ENCODE results near the gene STON2. TPM values are rescaled to one million over a fixed set of nuclear protein-coding genes. Genes with fewer than 3 reads are reported as not detected.

STON2 gene
- total and polyA plus RNA-seq, 2 of the 13 experiments (the other 11 are each of a cell fraction or from before 2014, with no cell fraction given) = 2.1 to 11.0 TPM

DNA sequence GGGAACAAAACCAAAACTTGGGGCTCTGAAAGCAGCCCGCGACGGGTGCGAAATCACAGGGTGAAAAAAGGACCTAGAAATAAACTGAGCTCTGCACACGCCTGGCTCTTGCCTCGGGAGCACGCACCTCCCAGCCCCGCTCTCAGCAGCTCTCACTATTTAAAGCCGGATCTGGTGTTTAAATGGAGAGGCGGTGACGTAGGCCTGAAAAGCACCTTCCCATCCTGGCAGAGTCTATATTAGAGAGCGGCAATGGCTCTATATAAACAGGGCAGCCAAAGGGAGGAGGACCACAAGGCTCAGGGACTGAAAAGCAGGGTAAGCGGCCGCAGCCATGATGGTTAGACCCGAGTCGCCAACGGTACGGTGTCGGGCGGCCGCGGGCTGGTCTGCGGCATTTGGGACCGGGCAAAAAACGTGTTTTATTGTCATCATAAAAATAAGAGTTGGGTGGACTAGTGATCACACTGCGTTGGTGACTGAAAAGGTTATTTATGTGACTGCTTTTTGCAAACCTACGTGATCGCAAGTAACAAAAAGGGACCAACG is 180.8 kb downstream of the STON2 start (continued):
- TF ChIP-seq, protein P1, sequence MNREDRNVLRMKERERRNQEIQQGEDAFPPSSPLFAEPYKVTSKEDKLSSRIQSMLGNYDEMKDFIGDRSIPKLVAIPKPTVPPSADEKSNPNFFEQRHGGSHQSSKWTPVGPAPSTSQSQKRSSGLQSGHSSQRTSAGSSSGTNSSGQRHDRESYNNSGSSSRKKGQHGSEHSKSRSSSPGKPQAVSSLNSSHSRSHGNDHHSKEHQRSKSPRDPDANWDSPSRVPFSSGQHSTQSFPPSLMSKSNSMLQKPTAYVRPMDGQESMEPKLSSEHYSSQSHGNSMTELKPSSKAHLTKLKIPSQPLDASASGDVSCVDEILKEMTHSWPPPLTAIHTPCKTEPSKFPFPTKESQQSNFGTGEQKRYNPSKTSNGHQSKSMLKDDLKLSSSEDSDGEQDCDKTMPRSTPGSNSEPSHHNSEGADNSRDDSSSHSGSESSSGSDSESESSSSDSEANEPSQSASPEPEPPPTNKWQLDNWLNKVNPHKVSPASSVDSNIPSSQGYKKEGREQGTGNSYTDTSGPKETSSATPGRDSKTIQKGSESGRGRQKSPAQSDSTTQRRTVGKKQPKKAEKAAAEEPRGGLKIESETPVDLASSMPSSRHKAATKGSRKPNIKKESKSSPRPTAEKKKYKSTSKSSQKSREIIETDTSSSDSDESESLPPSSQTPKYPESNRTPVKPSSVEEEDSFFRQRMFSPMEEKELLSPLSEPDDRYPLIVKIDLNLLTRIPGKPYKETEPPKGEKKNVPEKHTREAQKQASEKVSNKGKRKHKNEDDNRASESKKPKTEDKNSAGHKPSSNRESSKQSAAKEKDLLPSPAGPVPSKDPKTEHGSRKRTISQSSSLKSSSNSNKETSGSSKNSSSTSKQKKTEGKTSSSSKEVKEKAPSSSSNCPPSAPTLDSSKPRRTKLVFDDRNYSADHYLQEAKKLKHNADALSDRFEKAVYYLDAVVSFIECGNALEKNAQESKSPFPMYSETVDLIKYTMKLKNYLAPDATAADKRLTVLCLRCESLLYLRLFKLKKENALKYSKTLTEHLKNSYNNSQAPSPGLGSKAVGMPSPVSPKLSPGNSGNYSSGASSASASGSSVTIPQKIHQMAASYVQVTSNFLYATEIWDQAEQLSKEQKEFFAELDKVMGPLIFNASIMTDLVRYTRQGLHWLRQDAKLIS (CRISPR knock-in tag; IDR thresholded peaks at IDR 0.05) = peak; percentile 96
- TF ChIP-seq TAF15 (IDR thresholded peaks at IDR 0.05; ENCODE audit: low read depth, low read length, poor library complexity, severe bottlenecking) = no peak
- peak; percentile 58; the same call in 1 of the 2 replicates for TF ChIP-seq GFI1 (CRISPR knock-in tag; IDR thresholded peaks at IDR 0.05; ENCODE audit: borderline replicate concordance)
- TF ChIP-seq SATB2 (CRISPR knock-in tag; IDR thresholded peaks at IDR 0.05) = no peak
- no peak for TF ChIP-seq ZNF30 (CRISPR knock-in tag; IDR thresholded peaks at IDR 0.05)
- peak; percentile 56; the same call in 1 of the 2 replicates for TF ChIP-seq ZNF235 (CRISPR knock-in tag; IDR thresholded peaks at IDR 0.05; ENCODE audit: borderline replicate concordance)
- TF ChIP-seq REPIN1 (CRISPR knock-in tag; IDR thresholded peaks at IDR 0.05; ENCODE audit: borderline replicate concordance, low read depth) = peak; percentile 71
- TF ChIP-seq FOSL2 (CRISPR knock-in tag; IDR thresholded peaks at IDR 0.05) = peak; percentile 59
- TF ChIP-seq MZF1 (CRISPR knock-in tag; IDR thresholded peaks at IDR 0.05; ENCODE audit: borderline replicate concordance) = no peak
- no peak for TF ChIP-seq ETV6 (CRISPR knock-in tag; conservative IDR thresholded peaks at IDR 0.05)
- no peak; the same call in 1 of the 2 replicates for TF ChIP-seq BRCA1 (CRISPR knock-in tag; IDR thresholded peaks at IDR 0.05)
- peak; percentile 68; the same call in 1 of the 2 replicates for TF ChIP-seq MYC (CRISPR knock-in tag; IDR thresholded peaks at IDR 0.05; ENCODE audit: borderline replicate concordance)
- TF ChIP-seq MXD4 (CRISPR knock-in tag; IDR thresholded peaks at IDR 0.05) = peak; percentile 63
- TF ChIP-seq, protein P2, sequence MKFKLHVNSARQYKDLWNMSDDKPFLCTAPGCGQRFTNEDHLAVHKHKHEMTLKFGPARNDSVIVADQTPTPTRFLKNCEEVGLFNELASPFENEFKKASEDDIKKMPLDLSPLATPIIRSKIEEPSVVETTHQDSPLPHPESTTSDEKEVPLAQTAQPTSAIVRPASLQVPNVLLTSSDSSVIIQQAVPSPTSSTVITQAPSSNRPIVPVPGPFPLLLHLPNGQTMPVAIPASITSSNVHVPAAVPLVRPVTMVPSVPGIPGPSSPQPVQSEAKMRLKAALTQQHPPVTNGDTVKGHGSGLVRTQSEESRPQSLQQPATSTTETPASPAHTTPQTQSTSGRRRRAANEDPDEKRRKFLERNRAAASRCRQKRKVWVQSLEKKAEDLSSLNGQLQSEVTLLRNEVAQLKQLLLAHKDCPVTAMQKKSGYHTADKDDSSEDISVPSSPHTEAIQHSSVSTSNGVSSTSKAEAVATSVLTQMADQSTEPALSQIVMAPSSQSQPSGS (CRISPR knock-in tag; IDR thresholded peaks at IDR 0.05) = peak; percentile 64; the same call in 1 of the 2 replicates
- TF ChIP-seq RFX5 (IDR thresholded peaks at IDR 0.05; ENCODE audit: low read depth, low read length) = no peak
- 0 out of 2 replicates have a peak, but pooled peaks have one; percentile 54 for TF ChIP-seq ARHGAP35 (CRISPR knock-in tag; IDR thresholded peaks at IDR 0.05; ENCODE audit: borderline replicate concordance)
- peak; percentile 91 for TF ChIP-seq SAP130 (CRISPR knock-in tag; IDR thresholded peaks at IDR 0.05; ENCODE audit: low read depth)
- TF ChIP-seq KLF9 (CRISPR knock-in tag; IDR thresholded peaks at IDR 0.05; ENCODE audit: low read depth) = no peak; the same call in 1 of the 2 replicates
- no peak for TF ChIP-seq ZNF256 (CRISPR knock-in tag; conservative IDR thresholded peaks at IDR 0.05)
- 0 out of 2 replicates have a peak, but pooled peaks have one; percentile 38 for TF ChIP-seq ZNF749 (CRISPR knock-in tag; IDR thresholded peaks at IDR 0.05; ENCODE audit: borderline replicate concordance)
- TF ChIP-seq ZNF629 (CRISPR knock-in tag; conservative IDR thresholded peaks at IDR 0.05) = no peak
- TF ChIP-seq KDM5A (IDR thresholded peaks at IDR 0.05; ENCODE audit: borderline replicate concordance, low read length) = peak; percentile 48; the same call in 1 of the 2 replicates
- peak; percentile 63; the same call in 1 of the 2 replicates for TF ChIP-seq SIN3A (IDR thresholded peaks at IDR 0.05; ENCODE audit: borderline replicate concordance, low read depth, low read length)
